GM19043 (cell line): Measurements from ENCODE around the gene ANAPC10.
A peak's percentile ranks its signal among the peaks of the same experiment; 100 is the strongest.
"Not testable (repeated sequence)": the region's sequence is repeated elsewhere in the genome, so short reads cannot be mapped to it uniquely, and the experiment has no call there.

ENCODE experiments used
- ATAC-seq: cut with Tn5 transposase; IDR thresholded peaks from one replicate; pipeline ENCODE4 v1.9.1; 2021; ENCODE audit warnings: low read depth; ENCODE audit not compliant: unreplicated experiment

The ANAPC10 gene

GRCh38 chr4:145012841-145013240 is 85.2 kb downstream of the ANAPC10 start:
- ATAC-seq, result no peak

GRCh38 chr4:145011636-145012035 is 86.4 kb downstream of the ANAPC10 start:
- no peak for ATAC-seq

- not testable (repeated sequence) for ATAC-seq
Measured at GRCh38 chr4:145010315-145010714, 87.7 kb downstream of the ANAPC10 start.

DNA sequence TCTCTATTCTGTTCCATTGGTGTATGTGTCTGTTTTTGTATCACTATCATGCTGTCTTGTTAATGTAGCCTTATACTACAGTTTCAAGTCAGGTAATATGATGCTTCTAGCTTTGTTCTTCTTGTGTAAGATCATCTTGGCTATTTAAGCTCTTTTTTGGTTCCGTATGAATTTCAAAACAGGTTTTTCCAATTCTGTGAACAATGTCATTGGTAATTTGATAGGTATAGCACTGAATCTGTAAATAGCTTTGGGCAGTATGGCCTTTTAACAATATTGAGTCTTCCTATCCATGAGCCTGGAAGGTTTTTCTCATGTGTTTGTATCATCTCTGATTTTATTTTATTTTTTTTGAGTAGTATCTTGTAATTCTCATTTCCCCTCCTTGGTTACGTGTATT is 94.3 kb downstream of the ANAPC10 start:
- no peak for ATAC-seq

GRCh38 chr4:145001635-145002034 is 96.4 kb downstream of the ANAPC10 start:
- no peak for ATAC-seq

GRCh38 chr4:145000656-145001055 is 97.3 kb downstream of the ANAPC10 start:
- not testable (repeated sequence) for ATAC-seq

GRCh38 chr4:144989306-144989705 is 108.7 kb downstream of the ANAPC10 start:
- no peak for ATAC-seq

GRCh38 chr4:144985531-144985930 is 112.5 kb downstream of the ANAPC10 start:
- no peak for ATAC-seq

- no peak for ATAC-seq
Measured at GRCh38 chr4:144985014-144985413, 113.0 kb downstream of the ANAPC10 start.

GRCh38 chr4:144984241-144984640 is 113.8 kb downstream of the ANAPC10 start:
- ATAC-seq, result no peak

DNA sequence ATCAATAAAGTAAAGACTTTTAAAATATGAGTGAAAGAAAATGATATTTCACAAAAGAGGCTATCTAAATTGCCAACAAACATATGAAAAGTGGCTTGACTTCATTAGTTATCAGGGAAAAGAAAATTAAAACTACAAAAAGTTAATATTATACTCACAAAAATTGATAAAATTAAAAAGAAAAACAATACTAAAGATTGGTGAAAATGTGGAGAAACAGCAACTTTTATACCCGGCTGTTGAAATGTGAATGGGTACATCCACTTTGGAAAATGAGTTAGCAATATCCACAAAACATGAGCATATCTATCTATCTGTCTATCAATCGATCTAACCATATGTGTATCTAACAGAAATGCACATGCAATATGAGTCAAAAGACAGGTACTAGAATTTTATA is 122.3 kb downstream of the ANAPC10 start:
- no peak for ATAC-seq

DNA sequence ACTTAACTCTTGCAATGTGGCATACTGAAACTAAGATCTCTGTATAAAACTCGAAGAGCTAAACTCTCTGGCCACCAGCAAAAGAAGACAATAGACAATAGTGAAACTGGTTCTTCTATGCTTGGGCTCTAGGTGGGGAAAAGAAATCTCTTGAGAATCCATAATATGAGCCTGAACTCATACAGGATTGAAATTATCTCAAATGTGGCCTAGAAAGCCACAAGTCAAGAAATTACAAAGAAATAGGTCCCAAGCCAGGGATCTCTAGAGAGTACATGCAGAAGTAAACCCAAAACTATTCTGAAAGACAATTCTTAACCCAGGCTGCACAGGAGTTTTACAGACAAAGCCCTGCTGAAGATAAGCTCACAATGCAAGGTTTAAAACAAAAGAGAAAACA is 127.4 kb downstream of the ANAPC10 start:
- peak; percentile 53 for ATAC-seq

DNA sequence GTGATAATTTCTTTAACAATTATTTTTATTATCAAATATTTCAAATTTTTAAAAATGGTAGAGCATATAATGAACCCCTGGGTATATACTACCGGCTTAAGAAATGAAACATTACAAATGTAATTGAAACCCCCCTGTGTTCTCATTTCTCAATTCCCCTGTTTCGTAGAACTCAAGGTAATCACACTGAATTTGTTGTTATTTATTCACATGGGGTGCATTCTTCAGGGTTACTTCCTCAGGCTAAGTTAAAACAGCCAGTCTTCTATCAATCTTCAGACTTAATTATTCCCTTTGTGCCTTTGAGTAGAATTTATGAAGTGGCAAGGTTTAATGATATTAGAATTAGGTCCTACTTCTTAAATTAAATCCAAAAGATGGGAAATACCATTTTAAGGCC is 128.2 kb downstream of the ANAPC10 start:
- ATAC-seq, result no peak

DNA sequence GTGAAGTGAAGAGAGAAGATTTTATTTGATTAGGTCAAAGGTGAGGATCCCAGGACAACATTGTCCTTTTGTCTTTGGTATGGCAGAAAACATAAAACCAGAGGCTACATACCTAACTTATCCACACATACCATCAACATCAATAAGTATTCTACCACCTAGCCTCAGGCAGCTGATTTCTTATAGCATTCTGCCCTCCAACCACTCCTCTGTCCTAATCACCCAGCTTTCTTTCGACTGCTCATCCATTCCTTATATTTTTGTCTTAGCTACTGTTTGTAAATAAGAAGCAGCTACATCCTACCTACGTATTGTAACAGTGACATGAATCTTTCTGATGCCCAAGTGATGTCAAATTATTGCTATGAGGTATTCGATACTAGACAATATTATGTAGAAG is 129.4 kb downstream of the ANAPC10 start:
- no peak for ATAC-seq

GRCh38 chr4:144967161-144967560 is 130.8 kb downstream of the ANAPC10 start:
- peak; percentile 68 for ATAC-seq

DNA sequence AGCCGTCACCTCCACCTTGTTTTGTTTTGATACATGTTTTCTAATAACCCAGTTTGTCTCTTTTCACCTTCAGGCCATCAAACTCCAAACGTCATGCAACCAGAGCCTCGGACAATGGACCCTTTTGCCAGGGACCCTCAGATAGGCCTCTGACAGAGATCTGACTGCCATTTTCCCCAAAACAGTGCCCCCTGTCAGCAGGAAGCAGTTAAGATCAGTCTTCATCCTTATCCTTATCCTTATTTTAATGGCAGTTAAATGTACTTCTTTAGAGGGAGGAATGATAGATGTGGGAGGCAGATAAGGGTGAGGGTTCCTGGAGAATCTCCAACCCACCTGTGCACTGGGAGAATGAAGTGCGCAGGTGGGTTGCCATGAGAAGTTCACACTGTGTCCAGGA is 135.7 kb downstream of the ANAPC10 start:
- no peak for ATAC-seq

- ATAC-seq, result no peak
Measured at GRCh38 chr4:144955104-144955503, 142.9 kb downstream of the ANAPC10 start.

- no peak for ATAC-seq
Measured at GRCh38 chr4:144954230-144954629, 143.8 kb downstream of the ANAPC10 start.

- no peak for ATAC-seq
Measured at GRCh38 chr4:144948421-144948820, 149.6 kb downstream of the ANAPC10 start.

DNA sequence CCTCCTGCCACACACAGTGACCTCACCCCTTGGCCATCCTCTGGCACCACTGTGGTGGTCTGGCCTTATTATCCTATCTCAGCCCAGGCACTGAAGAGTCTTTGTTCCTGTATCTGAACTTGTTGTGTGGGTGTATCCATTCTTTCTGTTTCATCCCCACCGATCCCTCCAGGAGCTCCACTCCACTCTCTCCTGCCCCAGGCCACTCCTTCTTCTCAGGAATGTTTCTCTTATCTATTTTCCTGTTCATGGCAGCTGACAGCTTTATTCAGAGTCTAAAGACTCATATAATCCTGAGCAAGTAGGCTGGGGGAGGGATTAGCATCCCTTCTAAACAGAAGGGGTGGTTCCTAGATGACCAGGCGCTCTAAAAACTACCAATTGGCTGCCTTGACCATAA is 150.0 kb downstream of the ANAPC10 start:
- no peak for ATAC-seq
